ENCODE results near the gene ABCC12.

- TF ChIP-seq POLR2AphosphoS5 (IDR thresholded peaks at IDR 0.05) (no peak), SMC3 (conservative IDR thresholded peaks at IDR 0.05; ENCODE audit: poor library complexity) (no peak), EP300 (conservative IDR thresholded peaks at IDR 0.05; ENCODE audit: poor library complexity, severe bottlenecking) (no peak), MXI1 (conservative IDR thresholded peaks at IDR 0.05; ENCODE audit: poor library complexity, severe bottlenecking) (no peak), RAD21 (conservative IDR thresholded peaks at IDR 0.05) (no peak), EZH2 (IDR thresholded peaks at IDR 0.05; ENCODE audit: borderline replicate concordance, insufficient read depth, low read length, poor library complexity, severe bottlenecking) (no peak)
- TF ChIP-seq, protein P1, sequence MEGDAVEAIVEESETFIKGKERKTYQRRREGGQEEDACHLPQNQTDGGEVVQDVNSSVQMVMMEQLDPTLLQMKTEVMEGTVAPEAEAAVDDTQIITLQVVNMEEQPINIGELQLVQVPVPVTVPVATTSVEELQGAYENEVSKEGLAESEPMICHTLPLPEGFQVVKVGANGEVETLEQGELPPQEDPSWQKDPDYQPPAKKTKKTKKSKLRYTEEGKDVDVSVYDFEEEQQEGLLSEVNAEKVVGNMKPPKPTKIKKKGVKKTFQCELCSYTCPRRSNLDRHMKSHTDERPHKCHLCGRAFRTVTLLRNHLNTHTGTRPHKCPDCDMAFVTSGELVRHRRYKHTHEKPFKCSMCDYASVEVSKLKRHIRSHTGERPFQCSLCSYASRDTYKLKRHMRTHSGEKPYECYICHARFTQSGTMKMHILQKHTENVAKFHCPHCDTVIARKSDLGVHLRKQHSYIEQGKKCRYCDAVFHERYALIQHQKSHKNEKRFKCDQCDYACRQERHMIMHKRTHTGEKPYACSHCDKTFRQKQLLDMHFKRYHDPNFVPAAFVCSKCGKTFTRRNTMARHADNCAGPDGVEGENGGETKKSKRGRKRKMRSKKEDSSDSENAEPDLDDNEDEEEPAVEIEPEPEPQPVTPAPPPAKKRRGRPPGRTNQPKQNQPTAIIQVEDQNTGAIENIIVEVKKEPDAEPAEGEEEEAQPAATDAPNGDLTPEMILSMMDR (IDR thresholded peaks at IDR 0.05; ENCODE audit: poor library complexity, severe bottlenecking) = no peak
Observed at GRCh38 chr16:48137822-48138221, 18.0 kb downstream of the ABCC12 start.

Data from neural cell (in vitro differentiated cells).